HG02938 (cell line): Measurements from ENCODE around the gene ATOH1.

ENCODE experiments used
- ATAC-seq: cut with Tn5 transposase; IDR thresholded peaks from one replicate; pipeline ENCODE4 v1.9.1; 2021; ENCODE audit warnings: mild to moderate bottlenecking, moderate library complexity; ENCODE audit not compliant: unreplicated experiment

Gene ATOH1

GRCh38 chr4:93834249-93835066 lies 5.9 kb downstream of the ATOH1 start:
- no peak for ATAC-seq

- ATAC-seq = no peak
These were observed 7.4 kb downstream of the ATOH1 start for GRCh38 chr4:93835929-93836328.

GRCh38 chr4:93839704-93840103 lies 11.2 kb downstream of the ATOH1 start:
- ATAC-seq = no peak

GRCh38 chr4:93841803-93842345 lies 13.3 kb downstream of the ATOH1 start:
- peak; percentile 57 for ATAC-seq

GRCh38 chr4:93842601-93843252 lies 14.2 kb downstream of the ATOH1 start:
- no peak for ATAC-seq

- ATAC-seq = no peak
These were observed 15.2 kb downstream of the ATOH1 start for GRCh38 chr4:93843772-93844171.

- no peak for ATAC-seq
These were observed 24.1 kb downstream of the ATOH1 start for GRCh38 chr4:93852680-93853079.

- ATAC-seq = no peak
These were observed 27.4 kb downstream of the ATOH1 start for GRCh38 chr4:93855926-93856325.

- ATAC-seq = no peak
These were observed 37.1 kb downstream of the ATOH1 start for GRCh38 chr4:93865650-93866049.

GRCh38 chr4:93867416-93868001 lies 39.0 kb downstream of the ATOH1 start:
- ATAC-seq = no peak

- no peak for ATAC-seq
These were observed 42.4 kb downstream of the ATOH1 start for GRCh38 chr4:93870876-93871458.

GRCh38 chr4:93876754-93877153 lies 48.2 kb downstream of the ATOH1 start:
- ATAC-seq = no peak

GRCh38 chr4:93878566-93878965 lies 50.0 kb downstream of the ATOH1 start:
- no peak for ATAC-seq

GRCh38 chr4:93879919-93880318 lies 51.4 kb downstream of the ATOH1 start:
- ATAC-seq = peak; percentile 97
